HG03280 (cell line): ENCODE data around the gene MAP3K9.

Experiments
- ATAC-seq: cut with Tn5 transposase; IDR thresholded peaks from one replicate; pipeline ENCODE4 v1.9.1; 2021; ENCODE audit warnings: mild to moderate bottlenecking, moderate library complexity; ENCODE audit not compliant: unreplicated experiment

MAP3K9 gene

DNA sequence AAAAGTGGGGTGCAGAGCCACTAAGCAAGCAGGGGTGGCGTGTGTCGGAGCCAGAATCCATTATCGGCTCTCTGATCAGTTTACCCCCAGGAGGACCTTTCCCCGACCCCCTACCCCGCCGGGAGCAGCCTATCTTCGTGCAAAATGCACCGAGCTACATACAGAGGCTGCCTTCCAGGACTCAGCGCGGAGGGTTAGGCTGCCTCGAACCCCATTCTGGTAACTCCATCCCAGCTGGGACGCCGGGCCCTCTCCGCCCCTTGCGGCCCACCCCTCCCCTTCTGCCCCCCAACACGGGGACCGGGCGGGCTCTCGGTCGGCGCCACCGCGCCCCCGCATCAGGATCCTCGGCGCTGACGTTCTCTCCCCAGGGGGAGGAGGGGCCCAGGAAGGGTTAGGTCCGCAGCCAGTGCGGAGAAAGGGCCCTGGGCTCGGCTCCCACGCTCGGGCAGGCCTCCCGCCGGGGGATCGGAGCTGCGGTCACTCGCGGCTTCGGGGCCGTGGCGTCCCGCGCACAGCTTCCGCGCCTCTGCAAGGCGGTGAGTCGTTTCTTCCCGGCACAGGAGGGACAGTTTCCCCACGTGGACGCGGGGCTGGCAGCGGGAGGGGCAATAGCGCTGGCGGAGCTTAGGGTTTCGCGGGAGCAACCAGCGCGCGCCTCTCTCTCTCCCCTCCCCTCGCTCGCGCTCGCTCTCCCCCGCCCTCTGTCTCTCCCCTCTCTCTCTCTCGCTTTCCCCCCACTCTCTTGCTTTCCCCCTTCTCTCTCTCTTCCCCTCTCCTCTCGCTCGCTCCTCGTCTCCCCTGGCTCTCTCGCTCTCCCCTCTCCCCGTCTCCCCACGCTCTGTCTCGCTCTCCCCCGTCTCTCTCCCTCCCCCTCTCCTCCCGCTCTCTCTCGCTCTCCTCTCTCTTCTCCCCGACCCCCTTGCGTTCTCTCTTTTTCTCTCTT lies 12.5 kb upstream of the MAP3K9 start:
- peak; percentile 33 for ATAC-seq

DNA sequence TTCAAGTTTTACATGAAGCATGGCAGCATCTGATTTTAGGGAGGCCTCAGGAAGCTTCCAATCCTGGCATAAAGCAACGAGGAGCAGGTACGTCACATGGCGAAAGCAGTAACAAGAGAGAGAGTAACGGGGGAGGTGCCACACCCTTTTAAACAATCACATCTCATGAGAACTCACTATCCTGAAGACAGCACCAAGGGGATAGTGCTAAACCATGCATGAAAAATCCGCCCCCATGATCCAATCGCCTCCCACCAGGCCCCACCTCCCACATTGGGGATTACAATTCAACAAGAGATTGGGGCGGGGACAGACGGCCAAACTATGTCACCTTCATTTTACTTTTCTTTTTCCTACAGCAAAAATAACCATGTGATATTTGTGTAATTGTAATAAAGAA lies 7.2 kb upstream of the MAP3K9 start:
- no peak for ATAC-seq

DNA sequence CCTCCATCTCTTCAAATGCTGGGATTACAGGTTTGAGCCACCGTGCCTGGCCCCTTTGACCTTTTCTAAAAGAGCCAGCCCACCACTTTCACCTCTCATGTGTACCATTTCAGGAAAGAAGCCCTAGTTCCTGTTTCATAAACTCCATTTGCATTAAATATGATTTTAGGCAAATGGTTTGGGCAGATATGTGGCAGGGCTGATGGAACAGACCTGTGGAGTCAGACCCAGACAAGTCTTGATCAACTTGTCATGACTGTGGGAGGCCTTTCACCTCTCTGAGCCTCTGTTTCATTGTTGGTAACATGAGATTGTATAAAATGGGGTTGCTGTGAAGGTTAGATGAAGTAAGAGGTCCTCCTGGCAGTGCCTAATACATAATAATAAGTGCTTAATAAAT lies 5.2 kb upstream of the MAP3K9 start:
- ATAC-seq = no peak

DNA sequence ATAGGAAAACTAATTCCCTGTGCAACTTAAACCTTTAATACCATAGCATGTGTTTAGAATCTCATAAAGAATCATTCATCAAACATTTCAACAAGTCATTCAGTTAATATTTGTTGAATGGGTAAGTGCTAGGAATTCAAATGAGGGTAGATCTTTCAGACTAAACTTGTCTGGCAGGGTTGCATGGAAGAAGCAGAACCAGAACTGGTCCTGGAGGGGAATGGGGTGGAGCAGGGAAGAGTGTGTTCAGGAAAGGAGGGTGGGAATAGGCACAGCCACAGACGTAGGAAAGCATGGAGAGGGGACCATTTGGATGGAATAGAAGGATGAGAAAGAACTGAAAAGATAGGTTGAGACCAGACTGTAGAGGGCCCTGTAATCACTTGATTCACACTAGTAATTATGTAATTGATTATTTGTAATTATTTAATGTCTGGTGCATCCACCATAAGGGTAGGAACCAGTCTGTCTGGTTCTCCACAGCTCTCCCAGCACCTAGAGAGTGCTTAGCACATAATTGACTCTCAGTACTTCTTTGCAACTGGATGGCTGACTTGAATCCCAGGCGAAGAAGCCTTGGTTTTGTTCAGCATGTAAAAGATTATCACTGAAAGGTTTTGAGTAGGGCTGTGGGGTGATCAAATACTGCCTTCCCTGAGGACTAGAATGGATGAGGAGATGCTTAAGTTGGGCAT lies 3.0 kb upstream of the MAP3K9 start:
- no peak for ATAC-seq

DNA sequence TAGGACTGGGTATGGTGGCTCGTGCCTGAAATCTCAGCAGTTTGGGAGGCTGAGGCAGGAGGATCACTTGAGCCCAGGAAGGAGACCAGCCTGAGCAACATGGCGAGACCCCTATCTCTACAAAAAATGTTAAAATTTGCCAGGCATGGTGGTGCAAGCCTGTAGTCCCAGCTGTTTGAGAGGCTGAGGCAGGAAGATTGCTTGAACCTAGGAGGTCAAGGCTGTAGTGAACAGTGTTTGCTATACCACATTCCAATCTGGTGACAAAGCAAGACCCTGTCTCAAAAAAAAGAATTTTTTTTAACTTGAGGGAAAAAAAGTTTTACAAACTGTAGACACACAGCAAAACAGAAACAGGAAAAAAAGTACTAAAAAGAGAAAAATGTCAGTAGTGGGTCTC lies 2.3 kb upstream of the MAP3K9 start:
- no peak for ATAC-seq

DNA sequence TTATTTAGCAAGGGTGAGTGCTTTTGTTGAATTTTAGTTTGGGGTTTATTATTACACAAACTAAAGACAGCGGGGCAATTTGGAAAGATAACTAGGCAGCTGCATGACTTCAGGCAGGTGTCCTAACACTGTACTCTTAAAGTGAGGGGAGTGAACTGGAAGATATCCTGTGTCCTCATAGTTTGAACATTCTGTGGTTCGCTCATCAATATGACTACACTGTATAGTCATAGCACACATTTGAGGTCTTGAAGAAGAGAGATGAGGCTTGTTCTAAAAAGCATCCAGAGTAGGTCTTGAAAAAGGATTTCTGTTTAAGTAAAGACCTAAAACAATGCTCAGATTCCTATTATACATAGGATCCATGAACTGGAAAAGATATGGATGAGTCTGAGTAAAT lies 1.7 kb upstream of the MAP3K9 start:
- no peak for ATAC-seq

DNA sequence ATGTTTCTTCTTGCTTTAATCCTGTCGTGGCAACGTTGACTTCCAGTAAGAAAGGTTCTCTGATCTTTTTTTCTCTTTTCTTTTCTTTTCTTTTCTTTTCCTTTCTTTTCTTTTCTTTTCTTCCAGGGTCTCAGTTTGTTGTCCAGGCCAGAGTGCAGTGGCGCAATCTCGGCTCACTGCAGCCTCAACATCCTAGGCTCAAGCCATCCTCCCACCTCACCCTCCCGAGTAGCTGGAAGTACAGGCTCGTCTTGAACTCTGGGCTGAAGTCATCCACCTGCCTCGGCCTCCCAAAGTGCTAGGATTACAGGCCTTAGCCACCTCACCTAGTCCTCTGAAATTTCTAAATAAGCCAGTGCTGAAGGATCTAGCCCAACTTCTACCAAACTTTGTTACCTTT lies 1.3 kb upstream of the MAP3K9 start:
- no peak for ATAC-seq

DNA sequence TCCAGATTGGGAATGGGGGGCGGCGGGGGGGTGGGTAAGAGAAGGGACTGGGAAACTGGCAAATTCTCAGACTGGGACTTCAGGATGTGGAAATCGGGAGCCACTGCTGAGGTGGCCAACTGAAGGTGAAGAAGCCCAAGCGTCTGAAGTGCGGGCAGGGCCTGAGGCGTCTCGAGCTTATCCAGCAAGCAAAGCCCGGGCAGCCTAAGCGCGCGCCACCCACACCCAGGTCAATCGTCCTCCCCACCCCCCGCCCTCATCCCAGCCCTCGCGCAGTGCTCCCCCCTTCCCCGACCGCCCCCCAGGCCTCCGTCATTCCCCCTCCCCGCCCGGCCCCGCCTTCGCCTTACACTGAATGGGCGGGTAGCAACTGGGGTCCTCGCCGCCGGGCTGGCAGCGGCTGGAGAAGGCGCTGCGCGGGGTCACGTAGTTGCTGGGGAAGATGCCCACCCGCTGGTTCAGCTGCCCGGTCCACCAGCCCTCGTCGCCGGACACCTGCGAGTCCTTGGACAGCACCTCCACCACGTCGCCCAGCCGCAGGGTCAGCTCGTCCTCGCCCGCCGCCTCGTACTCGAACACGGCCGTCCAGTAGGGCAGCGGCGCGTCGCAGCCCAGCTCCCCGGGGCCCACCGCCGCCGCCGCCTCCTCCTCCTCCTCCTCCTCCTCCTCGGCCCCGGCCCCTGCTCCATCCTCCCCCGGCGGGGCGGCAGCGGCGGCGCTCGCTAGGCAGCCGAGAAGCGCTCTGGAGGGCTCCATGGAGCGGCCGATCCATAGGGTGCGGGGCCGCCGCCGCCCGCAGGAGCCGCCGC lies 693 bp downstream of the MAP3K9 start:
- peak; percentile 16 for ATAC-seq

DNA sequence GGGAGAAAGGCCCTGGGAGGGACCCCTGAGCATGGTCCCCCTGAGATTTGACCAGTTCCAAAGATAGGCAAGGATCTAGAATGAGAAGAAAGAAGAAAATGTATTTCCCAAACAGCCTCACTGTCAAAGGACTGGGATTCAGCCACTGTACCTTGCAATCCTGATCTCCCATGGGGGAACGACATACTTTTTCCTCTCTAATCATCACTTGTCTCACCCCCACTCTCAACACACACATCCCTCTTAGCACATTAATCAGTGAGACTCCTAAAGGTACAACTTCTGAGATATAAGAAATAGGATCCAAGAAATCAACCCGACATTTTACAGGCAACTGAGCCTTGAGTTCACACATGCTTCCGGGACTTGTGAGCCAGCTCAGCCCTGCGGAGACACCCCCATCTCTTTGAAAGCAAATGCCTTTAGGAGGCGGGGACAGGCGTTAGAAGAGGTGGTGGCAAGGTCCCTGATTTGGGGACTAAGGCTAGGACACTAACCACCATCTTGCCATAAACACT lies 1.4 kb downstream of the MAP3K9 start:
- no peak for ATAC-seq

DNA sequence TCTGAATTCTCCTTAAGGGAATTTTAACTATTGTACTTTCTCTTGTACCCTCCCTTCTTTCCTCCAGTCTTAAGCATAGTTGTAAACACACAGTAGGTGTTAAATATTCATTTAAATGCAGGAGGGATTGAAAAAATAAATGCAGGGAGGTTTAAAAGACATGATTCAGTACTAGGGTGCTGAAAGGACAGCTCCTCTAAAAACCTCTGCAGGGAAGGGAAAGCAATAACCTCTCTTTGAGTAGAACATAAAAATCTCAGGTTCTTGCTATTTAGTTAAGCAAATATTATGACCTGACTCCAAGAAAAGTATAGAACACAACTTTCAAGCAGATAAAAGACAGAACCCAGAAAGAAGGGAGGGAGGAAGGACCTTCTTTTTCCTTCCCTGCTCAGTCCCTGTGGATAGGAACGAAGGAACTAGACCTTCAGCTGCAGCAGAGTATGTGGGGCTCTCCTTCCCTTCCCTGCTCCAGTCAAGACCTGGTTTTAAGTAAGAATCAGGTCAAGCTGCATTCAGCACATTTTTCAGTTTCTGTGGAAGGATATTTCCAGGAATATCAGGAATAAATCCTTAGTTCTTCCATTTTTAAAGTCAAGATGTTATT lies 4.7 kb downstream of the MAP3K9 start:
- no peak for ATAC-seq

DNA sequence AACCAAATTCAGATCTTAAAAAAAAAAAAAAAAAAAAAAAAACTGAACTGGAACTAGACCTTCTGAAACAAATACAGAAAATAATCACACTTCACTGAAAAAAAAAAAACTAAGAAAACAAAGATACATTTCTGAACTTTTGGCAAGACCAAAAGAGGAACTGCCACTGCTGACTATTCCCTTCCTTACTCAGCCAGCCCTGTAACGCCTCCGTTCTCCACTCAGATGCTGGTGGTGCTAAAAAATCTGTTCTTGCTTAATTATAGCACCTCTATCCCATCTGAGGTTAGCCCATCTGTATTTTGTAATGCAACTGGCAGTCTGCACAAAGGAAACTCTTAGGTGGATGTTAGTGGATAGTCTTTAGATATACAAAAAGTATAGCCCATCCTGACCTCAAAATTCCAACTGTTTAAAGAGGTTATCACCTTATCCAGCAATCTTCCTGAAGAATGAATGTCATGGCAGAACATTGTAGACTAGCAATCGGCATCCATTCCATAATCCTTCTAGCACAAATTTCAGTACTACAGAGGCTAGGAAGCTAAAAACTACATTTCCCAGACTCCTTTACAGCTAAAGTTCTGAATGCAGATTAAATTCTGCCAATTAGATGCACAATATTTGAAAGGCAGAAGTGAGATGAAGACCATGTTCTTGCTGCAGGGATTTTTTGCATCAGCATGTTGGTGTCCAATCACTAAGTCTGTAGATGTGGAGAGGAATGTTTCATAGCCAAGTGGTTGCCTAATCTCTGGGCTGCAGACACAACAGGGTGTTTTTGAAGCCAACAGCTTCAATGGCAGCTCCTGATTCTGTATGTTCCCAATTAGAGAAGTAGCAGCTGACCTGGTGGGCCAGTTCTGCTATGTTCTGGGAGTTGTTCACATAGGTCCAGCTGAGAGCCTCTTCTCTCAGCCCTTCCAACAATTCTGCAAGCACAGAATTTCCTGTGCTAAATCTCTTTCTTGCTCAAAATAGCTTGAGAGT lies 5.7 kb downstream of the MAP3K9 start:
- peak; percentile 84 for ATAC-seq

DNA sequence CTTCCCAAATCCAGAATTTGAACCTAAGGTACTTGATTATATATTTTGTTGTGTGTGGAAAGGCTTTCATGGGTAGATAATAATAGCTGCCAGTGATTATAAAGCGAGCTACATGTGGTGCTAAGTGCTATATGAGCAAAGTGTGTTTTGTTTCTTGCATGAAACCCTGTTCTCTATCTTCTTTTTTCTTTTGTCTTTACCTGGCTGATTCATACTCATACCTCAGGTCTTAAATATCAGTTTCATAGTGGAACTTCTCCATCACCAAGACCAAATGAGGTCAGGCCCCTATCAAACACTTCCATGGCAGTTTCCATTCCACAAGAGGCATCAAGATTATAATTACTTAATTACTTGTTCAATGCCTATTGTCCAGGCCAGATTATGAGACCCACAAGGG lies 6.9 kb downstream of the MAP3K9 start:
- ATAC-seq = no peak

DNA sequence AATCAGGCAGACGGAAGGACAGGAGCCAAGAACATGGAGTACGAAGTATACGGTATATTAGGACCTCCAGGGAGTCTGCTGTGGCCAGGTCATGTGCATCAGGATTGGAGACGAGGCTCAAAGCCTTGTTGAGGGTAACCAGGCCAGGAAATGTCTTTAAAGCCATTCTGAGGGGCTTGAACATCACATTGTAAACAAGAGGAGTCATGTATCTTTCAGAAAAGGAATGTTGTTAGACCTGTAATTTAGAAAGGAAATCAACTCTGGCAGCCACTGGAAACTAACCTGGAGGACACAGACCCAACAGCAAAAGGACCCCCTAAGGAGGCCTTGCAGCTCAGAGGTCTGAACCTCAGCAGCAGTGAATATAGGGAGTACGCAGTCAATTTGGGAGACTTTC lies 7.5 kb downstream of the MAP3K9 start:
- ATAC-seq = no peak

DNA sequence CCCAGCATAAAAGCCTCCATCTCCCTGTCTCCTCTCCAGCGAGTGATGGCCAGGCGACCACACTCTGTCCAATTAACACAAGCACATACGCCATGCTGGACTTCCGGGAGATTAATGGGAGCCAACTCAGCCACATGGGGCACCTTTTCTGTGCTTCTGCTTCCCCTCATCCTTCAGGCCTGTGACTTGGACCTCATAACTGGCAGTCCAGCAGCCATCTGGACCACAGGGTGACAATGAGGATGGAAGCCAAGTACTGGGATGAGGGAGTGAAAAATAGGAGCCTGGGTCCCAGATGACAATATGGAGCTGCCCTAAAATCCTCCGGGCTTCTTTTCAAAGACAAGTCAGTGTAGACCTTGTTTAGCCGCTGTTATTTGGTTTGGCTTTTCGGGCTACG lies 12.8 kb downstream of the MAP3K9 start:
- no peak for ATAC-seq

DNA sequence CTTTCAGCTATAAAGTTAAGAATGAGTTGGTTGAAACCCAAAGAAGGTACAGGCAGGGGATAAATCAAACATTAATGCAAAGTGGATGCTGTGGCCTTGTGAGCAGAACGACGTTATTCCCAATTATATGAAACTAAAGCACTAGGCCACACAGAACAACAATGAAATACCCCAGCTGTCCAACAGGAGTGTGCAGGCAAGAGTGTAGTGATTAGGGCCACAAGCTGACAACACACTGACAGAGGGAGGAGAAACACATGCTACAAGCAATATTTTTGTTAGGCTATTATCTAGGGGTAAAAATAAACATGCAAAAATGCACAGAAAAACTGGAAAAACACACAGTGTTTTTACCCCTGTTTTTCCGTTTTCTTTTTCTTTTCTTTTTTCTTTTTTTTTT lies 15.0 kb downstream of the MAP3K9 start:
- ATAC-seq = no peak

DNA sequence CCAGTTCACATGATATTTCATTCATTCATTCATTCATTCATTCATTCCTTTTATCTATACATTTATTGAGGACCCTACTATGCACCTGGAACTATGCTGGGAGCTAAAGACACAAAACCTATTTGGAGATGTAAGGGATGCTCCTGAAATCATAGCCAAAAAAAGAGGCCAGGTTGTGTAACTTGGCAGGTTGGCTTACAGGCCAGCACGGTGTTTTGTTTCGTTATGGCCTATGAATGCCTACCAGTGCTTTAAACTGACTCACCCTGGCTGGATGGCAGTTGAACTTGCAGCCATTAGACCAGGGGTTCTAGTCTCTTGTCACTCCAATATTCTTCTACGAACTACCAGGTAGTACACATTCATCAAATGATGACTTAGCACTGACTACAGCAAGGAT lies 15.7 kb downstream of the MAP3K9 start:
- ATAC-seq = no peak

DNA sequence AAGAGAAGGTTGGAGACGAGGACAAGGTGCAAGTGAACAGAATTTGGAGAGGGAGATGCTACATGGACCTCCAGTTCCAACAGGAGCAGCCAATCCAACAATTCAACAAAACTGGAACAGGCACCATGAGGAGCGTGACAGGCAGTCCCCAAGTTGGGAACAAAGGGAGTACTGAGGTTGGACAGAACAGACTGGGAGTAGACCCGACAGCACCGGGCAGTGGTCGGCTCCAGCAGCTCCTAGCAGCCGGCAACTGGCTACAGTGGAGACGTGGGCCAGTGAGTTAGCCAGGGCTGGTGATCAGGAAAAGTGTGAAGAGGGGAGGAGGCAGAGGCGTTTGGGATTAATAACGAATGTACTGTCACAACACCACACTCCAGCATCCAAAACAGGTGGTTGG lies 16.4 kb downstream of the MAP3K9 start:
- ATAC-seq = no peak

DNA sequence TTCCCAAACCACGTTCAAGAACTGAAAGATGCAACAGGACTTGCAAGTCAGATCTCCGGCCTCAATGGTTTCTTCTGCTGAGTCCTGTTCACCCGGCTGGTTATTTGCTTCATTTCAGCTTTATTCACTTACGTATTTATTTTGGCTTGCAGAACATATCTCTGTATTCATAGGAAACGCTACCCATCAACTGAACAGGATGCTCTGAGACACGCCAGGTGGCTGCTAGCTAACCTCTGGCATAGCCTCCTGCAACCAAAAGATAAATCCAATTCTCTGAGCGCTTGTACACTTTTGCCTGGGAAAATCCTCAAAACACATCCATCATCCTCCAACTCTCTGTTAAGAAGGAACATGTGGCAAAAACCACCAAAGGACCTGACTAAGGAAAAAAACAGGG lies 17.3 kb downstream of the MAP3K9 start:
- no peak for ATAC-seq

DNA sequence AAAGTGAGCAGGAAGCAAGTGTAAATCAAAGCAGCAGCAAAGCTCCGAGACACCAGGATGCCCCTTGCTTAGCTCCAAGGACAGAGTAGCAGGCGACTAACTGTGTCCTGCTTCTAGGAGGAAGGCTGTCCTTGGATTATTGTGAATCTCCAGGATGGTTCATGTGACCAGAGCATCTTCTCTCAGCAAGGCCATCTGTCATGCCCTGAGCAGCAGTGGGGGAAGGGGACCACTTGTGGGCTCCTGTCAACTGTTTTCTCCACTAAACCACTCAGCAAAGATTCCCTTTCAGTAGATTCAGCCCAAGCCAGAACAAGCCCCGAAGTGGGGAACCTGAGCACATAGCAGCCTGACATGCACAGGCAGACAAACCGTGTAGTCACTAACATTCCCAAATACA lies 19.4 kb downstream of the MAP3K9 start:
- no peak for ATAC-seq

DNA sequence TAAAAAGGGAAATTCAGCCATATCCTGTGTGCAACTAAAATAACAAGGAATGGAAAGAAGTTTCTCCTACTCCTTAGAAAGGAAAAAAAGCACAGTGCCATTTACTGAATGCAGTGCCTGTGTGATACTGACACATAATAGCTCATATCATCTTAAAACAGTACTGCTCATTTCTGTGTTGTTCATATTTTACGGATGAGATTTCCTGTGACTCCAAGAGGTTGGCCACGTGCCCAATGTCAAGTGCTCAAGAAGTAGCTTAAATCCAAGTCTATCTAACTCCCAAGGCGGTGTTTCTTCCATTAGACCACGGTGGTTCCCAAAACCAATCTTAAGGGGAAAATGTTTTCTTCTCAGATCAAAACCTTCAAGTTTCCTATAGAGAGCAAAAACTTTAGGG lies 20.0 kb downstream of the MAP3K9 start:
- ATAC-seq = no peak
